Lower lobe of right lung (tissue), 2 donors: ENCODE results near the gene DCC. TPM values are rescaled to one million over a fixed set of nuclear protein-coding genes. Genes with fewer than 3 reads are reported as not detected.

ENCODE experiments used
- ATAC-seq, 2 donors: fragments of 200-7000 bp; cut with Tn5 transposase; one replicate each; pipeline ENCODE4 v1.9.1; 2020 to 2022; ENCODE audit warnings: mild to moderate bottlenecking in 2 of 2, moderate library complexity in 2 of 2
- DNase-seq: peaks from one replicate; pipeline ENCODE4 v3.0.0-alpha.2; 2020
- H3K27ac ChIP-seq: fragments of 200-600 bp; one replicate; pipeline ENCODE4 v1.8.0; 2022
- H3K27me3 ChIP-seq: fragments of 200-600 bp; one replicate; pipeline ENCODE4 v1.8.0; 2022; ENCODE audit warnings: low read depth
- H3K36me3 ChIP-seq: fragments of 200-600 bp; one replicate; pipeline ENCODE4 v1.8.0; 2022; ENCODE audit warnings: mild to moderate bottlenecking
- H3K4me1 ChIP-seq: fragments of 200-600 bp; one replicate; pipeline ENCODE4 v1.8.0; 2022
- H3K4me3 ChIP-seq: fragments of 200-600 bp; one replicate; pipeline ENCODE4 v1.8.0; 2022; ENCODE audit warnings: mild to moderate bottlenecking
- H3K9me3 ChIP-seq: fragments of 200-600 bp; one replicate; pipeline ENCODE4 v1.8.0; 2022
- CTCF ChIP-seq: fragments of 200-600 bp; IDR thresholded peaks from one replicate; pipeline ENCODE4 v1.8.0; 2022; ENCODE audit warnings: antibody characterized with exemption, mild to moderate bottlenecking
- intact Hi-C: fragments of 100-400 bp; cut with DNase I; formaldehyde crosslinking; loops from one replicate; pipeline ENCODE4 v1.11.0; 2022
- total RNA-seq: library from RNA; stranded (reverse); fragmentation: NEBNext Ultra II Directional; extraction: Animal tissue kit (Norgen Biotek cat#: 25700); gene quantifications from one replicate; pipeline ENCODE4 v1.2.1, GENCODE V29; 2021
- donor health status: DM: no; HTN: yes; CAD: no; lungs with severe emphysema.

Gene DCC
- total RNA-seq, 1 donor from 2014 or later: 4.5 TPM

- intact Hi-C loops: no loop called here
Measured at GRCh38 chr18:52536039-52536438, 196.0 kb downstream of the DCC start.

GRCh38 chr18:52537261-52537660 is 197.3 kb downstream of the DCC start:
- H3K27ac ChIP-seq: no peak overlapping the region
- H3K4me3 ChIP-seq: no peak overlapping the region
- H3K36me3 ChIP-seq: no peaks in the 10 kb centered on the region
- ATAC-seq (no peak), DNase-seq (no peak)
- intact Hi-C loops: no loop called here
- H3K9me3 ChIP-seq: no peaks in the 10 kb centered on the region
- TF ChIP-seq CTCF: no peak
- no peaks in the 10 kb centered on the region for H3K27me3 ChIP-seq
- H3K4me1 ChIP-seq: no peaks in the 10 kb centered on the region

More at GRCh38 chr18:52536039-52536438, 196.0 kb downstream of the DCC start:
- Histone ChIP-seq H3K9me3 (no peaks in the 10 kb centered on the region), H3K27ac (no peak overlapping the region), H3K4me3 (no peak overlapping the region), H3K36me3 (no peaks in the 10 kb centered on the region), H3K4me1 (no peaks in the 10 kb centered on the region), H3K27me3 (no peaks in the 10 kb centered on the region)
- DNase-seq (no peak), ATAC-seq (no peak)
- no peak for TF ChIP-seq CTCF

GRCh38 chr18:52541056-52541455 is 201.1 kb downstream of the DCC start:
- DNase-seq: no peak
- ATAC-seq: no peak
- Histone ChIP-seq H3K27ac (no peak overlapping the region), H3K36me3 (no peaks in the 10 kb centered on the region), H3K9me3 (no peaks in the 10 kb centered on the region), H3K4me1 (no peaks in the 10 kb centered on the region), H3K4me3 (no peak overlapping the region), H3K27me3 (no peaks in the 10 kb centered on the region)
- intact Hi-C loops: no loop called here
- TF ChIP-seq CTCF: no peak

- ATAC-seq (no peak), DNase-seq (no peak)
- Histone ChIP-seq H3K4me1 (no peaks in the 10 kb centered on the region), H3K9me3 (no peaks in the 10 kb centered on the region), H3K27ac (no peak overlapping the region), H3K4me3 (no peak overlapping the region), H3K27me3 (no peaks in the 10 kb centered on the region), H3K36me3 (no peaks in the 10 kb centered on the region)
- no peak for TF ChIP-seq CTCF
- intact Hi-C loops: no loop called here
Measured at GRCh38 chr18:52544086-52544485, 204.1 kb downstream of the DCC start.

GRCh38 chr18:52546686-52547346 is 206.8 kb downstream of the DCC start:
- ATAC-seq (no peak), DNase-seq (no peak)
- no peaks in the 10 kb centered on the region for H3K36me3 ChIP-seq
- H3K9me3 ChIP-seq: no peaks in the 10 kb centered on the region
- no peak for TF ChIP-seq CTCF
- intact Hi-C loops: no loop called here
- H3K4me1 ChIP-seq: no peaks in the 10 kb centered on the region
- no peak overlapping the region for H3K4me3 ChIP-seq
- H3K27me3 ChIP-seq: no peaks in the 10 kb centered on the region
- H3K27ac ChIP-seq: no peak overlapping the region
